HT1080 (cell line): Measurements from ENCODE around the gene ASIC3. TPM values are rescaled to one million over a fixed set of nuclear protein-coding genes. Genes with fewer than 3 reads are reported as not detected.
A peak's percentile ranks its signal among the peaks of the same experiment; 100 is the strongest.
"Not testable (repeated sequence)": the region's sequence is repeated elsewhere in the genome, so short reads cannot be mapped to it uniquely, and the experiment has no call there.

Experiments used
- DNase-seq: peaks from one replicate; pipeline ENCODE4 v3.0.0-alpha.2; 2015; ENCODE audit warnings: low read depth
- polyA plus RNA-seq, 2 experiments: library from polyadenylated mRNA; depleted of rRNA; stranded (reverse); fragments of >200 nt; gene quantifications; 2 replicates each; pipeline ENCODE4 v1.2.3, GENCODE V29; 2015
- total RNA-seq: library from RNA; depleted of rRNA; stranded (reverse); fragments of >200 nt; shearing (Covaris generic); gene quantifications from 2 replicates; pipeline ENCODE4 v1.2.3, GENCODE V29; 2014; rRNA removed

Gene ASIC3
- 0.45 TPM in 1 of 2 replicates, not detected in the other for total RNA-seq
- 0.28 and 2.1 TPM in 2 replicates for polyA plus RNA-seq (2015; cell fraction: cytosol; rRNA removed)
- 9.4 and 12.3 TPM in 2 replicates for polyA plus RNA-seq (2015; cell fraction: nucleus; rRNA removed)

DNA sequence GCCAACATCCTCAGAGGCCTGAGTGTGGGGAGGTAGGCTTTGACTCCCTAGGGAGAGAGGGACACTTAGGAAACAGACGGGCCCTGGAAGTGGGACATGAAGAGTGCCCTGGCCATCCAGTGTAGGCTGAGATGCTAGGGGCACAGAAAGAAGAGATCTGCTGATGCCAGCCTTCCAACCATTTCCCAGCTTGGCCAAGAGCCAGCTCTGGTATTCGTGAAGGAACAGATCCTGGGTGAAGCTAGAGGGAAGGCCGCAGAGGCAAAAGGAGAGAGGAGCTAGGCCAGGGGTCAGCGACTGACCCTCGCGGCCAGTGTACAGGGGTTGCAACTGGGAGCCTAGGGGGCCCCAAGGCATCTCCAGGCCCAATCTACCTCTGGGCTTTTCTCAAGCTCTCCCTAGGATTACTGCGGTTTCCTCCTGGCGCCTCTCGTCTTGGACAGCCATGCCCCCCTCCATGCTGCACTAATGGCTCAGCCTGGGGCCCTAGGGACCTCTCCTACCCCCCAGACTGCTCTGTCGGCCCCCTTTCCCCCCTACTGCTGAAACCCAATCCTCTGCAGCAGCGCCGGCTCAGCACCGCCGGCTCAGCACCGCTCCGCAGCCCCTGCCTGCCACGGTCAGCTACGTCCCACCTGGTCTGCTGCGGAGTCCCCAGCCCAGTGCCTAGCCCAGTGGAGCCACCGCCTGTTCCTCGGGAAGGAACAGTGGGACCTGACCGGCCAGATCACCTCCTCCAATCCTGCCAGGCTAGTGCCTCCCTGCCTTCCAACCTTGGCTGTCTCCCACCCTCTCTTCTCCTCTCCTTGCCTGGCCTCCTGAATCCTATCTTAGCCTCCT is at the start of gene ASIC3:
ASIC3 (plus strand) TSS at position 556 of the 840 bp plus-strand sequence. CDS start 355 bp downstream, outside the sequence.
- no peak for DNase-seq

GRCh38 chr7:150999001-150999400 is 49.3 kb upstream of the ASIC3 start:
- no peak for DNase-seq

GRCh38 chr7:150999497-151000230 is 48.7 kb upstream of the ASIC3 start:
- no peak for DNase-seq

DNA sequence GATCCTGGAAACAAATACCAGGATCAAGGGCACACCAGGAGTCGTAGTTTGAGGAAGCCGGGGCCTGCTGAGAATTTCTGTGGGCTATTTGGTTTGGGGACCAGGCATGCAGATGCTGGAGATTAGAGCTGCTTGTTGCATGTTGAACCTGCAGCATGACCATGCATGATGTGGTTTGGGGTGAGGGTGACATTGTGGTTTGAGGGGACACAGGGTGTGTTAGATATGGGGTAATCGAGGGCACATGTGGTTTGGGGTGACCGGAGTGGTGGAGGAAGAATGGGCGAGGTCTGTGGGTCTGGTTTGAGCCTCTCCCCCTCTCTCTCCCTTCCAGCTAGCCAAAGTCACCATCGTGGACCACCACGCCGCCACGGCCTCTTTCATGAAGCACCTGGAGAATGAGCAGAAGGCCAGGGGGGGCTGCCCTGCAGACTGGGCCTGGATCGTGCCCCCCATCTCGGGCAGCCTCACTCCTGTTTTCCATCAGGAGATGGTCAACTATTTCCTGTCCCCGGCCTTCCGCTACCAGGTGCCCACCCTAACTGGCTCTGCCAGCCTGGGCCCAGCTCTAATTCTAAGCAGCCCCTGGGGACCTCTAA is 47.3 kb upstream of the ASIC3 start:
- no peak for DNase-seq

DNA sequence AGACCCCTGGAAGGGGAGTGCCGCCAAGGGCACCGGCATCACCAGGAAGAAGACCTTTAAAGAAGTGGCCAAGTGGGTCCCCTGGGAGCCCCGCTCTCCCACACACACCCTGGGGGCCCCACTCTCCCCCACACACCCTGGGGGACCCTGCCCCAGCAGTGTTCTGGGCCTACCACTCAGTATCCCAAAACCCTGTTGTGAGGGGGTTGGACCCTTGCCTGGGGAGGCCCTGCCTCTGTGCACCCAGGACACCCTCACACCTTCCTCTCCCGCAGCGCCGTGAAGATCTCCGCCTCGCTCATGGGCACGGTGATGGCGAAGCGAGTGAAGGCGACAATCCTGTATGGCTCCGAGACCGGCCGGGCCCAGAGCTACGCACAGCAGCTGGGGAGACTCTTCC is 46.8 kb upstream of the ASIC3 start:
- DNase-seq: no peak

DNA sequence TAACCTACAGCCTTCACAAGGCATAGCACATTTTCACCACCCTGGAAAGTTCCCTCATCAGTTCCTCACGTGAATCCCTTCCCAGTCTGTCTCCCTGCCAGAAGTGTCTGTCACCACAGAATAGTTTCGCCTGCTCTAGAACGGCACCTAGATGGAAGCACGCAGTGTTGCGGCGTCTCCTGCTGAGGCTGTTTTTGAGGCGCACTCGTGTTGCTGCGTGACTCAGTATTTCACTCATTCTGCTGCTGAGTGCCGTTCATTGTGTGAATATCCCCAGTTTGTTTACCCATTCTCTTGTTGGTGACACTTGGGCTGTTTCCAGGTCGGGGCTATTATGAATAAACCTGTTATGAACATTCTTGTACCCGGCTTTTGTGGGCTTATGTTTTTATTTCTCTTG is 44.8 kb upstream of the ASIC3 start:
- peak; percentile 33 for DNase-seq

- no peak for DNase-seq
Measured at GRCh38 chr7:151005566-151005965, 42.8 kb upstream of the ASIC3 start.

GRCh38 chr7:151006590-151007300 is 41.6 kb upstream of the ASIC3 start:
- no peak for DNase-seq

GRCh38 chr7:151007469-151007898 is 40.8 kb upstream of the ASIC3 start:
- no peak for DNase-seq

DNA sequence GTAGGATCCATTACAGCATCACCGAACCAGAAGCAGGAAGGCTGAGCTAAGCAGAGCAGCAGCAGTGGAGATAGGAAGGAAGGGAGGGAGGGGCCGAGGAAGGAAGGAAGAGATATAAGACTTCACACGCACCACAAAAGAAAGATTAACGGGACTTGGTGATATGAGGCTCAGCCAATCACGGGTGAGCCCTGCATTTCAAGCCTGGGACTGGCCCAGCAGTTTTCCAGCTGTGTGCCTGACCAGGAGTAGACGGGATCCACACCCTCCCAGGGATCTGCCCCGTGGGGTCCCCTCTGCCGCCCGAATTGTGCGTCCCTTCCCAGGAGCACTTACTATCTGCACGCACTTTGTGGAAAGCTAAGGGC is 40.2 kb upstream of the ASIC3 start:
- DNase-seq: no peak

GRCh38 chr7:151008511-151009323 is 39.6 kb upstream of the ASIC3 start:
- peak; percentile 91 for DNase-seq

DNA sequence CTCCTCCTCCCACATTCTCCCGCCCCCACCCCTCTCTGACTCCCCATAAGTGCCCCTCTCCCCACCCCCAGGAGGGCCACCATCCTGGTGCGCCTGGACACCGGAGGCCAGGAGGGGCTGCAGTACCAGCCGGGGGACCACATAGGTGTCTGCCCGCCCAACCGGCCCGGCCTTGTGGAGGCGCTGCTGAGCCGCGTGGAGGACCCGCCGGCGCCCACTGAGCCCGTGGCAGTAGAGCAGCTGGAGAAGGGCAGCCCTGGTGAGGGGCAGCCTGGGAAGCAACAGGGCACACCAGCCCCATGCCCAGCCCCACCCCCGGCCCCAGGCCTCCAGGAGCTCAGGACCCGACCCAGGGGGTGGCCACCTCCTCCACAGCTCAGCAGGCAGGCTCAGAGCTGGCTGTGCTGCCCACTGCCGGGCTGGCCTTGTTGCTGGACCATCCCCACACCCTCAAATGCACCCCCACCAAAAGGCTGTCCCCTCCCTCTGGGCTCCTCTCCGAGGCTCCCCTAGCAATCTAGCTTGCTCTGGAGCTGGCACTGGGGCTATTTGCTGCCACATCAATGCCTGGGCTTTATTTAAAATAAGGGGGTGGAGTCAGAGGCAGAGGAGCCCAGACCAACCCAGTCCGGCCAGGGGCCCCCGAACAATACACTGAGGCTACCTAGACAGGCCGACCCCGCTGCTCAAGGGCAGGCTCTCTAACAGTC is 38.8 kb upstream of the ASIC3 start:
- DNase-seq: no peak

DNA sequence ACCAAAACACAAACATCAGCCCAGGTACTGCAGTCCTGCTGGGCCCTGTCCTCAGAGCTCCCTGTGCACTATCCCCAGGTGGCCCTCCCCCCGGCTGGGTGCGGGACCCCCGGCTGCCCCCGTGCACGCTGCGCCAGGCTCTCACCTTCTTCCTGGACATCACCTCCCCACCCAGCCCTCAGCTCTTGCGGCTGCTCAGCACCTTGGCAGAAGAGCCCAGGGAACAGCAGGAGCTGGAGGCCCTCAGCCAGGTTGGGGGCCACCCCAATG is 38.4 kb upstream of the ASIC3 start:
- DNase-seq: no peak

DNA sequence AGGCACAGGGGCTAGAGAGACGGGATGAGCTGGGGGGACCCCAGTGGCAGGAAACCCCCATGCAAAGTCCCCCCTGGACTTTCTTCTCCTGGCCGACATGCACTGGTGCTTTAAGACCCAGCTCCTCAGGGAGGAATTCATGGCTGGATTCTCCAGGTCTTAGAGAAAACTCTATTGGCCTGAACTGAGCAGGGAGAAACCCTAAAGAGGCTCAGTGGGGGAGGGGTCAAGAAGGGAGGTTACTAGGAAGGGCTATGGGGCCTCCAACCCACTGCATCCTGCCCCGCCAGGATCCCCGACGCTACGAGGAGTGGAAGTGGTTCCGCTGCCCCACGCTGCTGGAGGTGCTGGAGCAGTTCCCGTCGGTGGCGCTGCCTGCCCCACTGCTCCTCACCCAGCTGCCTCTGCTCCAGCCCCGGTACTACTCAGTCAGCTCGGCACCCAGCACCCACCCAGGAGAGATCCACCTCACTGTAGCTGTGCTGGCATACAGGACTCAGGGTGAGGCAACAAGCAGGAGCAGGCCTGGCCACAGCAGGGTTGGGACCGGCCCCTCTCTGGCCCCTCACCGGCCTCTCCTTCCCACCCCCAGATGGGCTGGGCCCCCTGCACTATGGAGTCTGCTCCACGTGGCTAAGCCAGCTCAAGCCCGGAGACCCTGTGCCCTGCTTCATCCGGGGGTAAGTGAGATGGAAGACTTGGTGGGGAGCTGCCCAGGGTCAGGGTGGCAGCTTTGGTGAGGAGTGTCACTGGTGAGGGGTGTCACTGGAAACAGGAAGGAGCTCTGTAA is 37.8 kb upstream of the ASIC3 start:
- no peak for DNase-seq

DNA sequence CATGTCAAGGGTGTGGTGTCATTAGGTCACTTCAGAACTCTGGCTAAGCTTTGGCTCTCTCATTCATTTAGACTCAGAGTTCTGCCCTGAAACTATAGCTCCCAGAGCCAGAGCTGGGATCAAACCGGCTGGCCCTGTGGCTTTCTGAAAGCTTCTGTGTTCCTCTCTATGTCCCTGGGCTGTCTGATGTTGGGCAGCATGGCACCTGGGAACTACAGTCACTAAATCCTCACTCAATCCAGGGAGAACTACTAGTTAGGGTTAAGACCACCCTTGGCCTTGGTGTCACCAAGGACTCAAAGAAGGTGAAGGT is 37.3 kb upstream of the ASIC3 start:
- DNase-seq: no peak

- DNase-seq: not testable (repeated sequence)
Measured at GRCh38 chr7:151011616-151012015, 36.7 kb upstream of the ASIC3 start.

DNA sequence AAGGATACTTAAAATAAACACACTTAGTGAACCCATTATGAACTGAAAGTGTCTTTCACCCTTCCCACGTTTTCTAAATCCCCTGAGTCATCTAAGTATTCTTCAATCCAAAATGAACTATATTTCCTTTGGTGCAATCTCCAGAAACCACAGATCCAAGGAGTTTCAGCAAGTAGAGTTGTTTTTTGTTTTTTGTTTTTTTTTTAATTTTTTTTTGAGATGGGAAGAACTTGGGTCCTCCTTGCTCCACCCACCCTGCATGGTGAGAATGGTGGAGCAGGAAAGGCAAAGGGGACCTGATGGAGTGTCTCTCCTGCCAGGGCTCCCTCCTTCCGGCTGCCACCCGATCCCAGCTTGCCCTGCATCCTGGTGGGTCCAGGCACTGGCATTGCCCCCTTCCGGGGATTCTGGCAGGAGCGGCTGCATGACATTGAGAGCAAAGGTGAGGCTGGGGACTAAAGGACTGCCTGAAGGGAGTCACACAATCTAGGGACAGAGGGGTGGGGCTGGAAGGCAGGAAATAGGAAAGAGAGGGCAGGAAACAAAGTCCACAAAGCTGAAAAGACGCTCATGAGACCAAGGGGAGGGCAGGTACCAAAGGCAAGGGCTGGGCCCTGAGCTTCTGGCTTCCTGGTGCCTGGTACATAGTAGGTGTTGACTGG is 36.2 kb upstream of the ASIC3 start:
- DNase-seq: no peak

GRCh38 chr7:151012911-151013347 is 35.4 kb upstream of the ASIC3 start:
- DNase-seq: no peak

DNA sequence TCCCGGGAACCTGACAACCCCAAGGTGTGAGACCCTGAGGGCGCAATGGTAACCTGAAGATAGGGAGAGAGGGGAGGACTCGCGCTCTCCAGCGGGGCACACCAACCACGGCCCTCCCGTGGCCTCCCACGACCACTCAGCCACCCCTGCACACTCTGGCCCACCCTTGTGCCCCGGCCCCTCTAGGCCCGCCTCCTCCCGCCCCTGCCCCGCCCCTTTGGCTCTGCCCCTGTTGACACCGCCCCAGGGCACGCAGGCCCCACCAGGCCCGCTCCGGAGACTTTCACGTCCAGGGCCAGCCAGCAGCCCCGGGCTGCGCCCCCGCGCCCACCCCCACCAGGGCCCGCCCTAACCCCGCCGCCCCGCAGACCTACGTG is 35.0 kb upstream of the ASIC3 start:
- DNase-seq: no peak
